ENCODE results near the gene WDR47.
"Not testable (repeated sequence)": the region's sequence is repeated elsewhere in the genome, so short reads cannot be mapped to it uniquely, and the experiment has no call there.

The WDR47 gene

GRCh38 chr1:108936170-108936569, 105.7 kb downstream of the WDR47 start:
- Histone ChIP-seq H2AFZ (ENCODE audit: low read depth, low read length) (no peak overlapping the region), H3K9me3 (ENCODE audit: insufficient read depth, low read length) (no peaks in the 10 kb centered on the region), H3K4me3 (ENCODE audit: low read length) (no peak overlapping the region), H3K27ac (ENCODE audit: low read length) (no peak overlapping the region), H3K4me1 (ENCODE audit: low read length) (no peaks in the 10 kb centered on the region), H3K9ac (ENCODE audit: low read length) (no peak overlapping the region), H4K20me1 (ENCODE audit: insufficient read depth, low read length) (no peaks in the 10 kb centered on the region), H3K27me3 (ENCODE audit: low read depth, low read length) (no peaks in the 10 kb centered on the region), H3K79me2 (ENCODE audit: low read length) (no peaks in the 10 kb centered on the region), H3K4me2 (ENCODE audit: low read length) (no peak overlapping the region), H3K36me3 (replicated peaks; ENCODE audit: low read depth, low read length) (peaks cover 25% of the 10 kb centered on the region)
- TF ChIP-seq EZH2phosphoT487 (IDR thresholded peaks at IDR 0.05; ENCODE audit: low read depth) (no peak), CTCF (IDR thresholded peaks at IDR 0.05; ENCODE audit: low read depth, low read length) (no peak)

GRCh38 chr1:108933944-108934343, 108.0 kb downstream of the WDR47 start:
- Histone ChIP-seq H3K36me3 (replicated peaks; ENCODE audit: low read depth, low read length) (peaks cover 23% of the 10 kb centered on the region), H3K27ac (ENCODE audit: low read length) (no peak overlapping the region), H3K4me3 (ENCODE audit: low read length) (no peak overlapping the region), H3K9me3 (ENCODE audit: insufficient read depth, low read length) (no peaks in the 10 kb centered on the region), H4K20me1 (ENCODE audit: insufficient read depth, low read length) (no peaks in the 10 kb centered on the region), H2AFZ (ENCODE audit: low read depth, low read length) (no peak overlapping the region), H3K79me2 (ENCODE audit: low read length) (no peaks in the 10 kb centered on the region), H3K4me2 (ENCODE audit: low read length) (no peak overlapping the region), H3K4me1 (ENCODE audit: low read length) (no peaks in the 10 kb centered on the region), H3K9ac (ENCODE audit: low read length) (no peak overlapping the region), H3K27me3 (ENCODE audit: low read depth, low read length) (no peaks in the 10 kb centered on the region)
- TF ChIP-seq EZH2phosphoT487 (IDR thresholded peaks at IDR 0.05; ENCODE audit: low read depth), result no peak
- TF ChIP-seq CTCF (IDR thresholded peaks at IDR 0.05; ENCODE audit: low read depth, low read length), result no peak

- Histone ChIP-seq H3K4me1 (ENCODE audit: low read length) (peaks cover 20% of the 10 kb centered on the region), H3K36me3 (replicated peaks; ENCODE audit: low read depth, low read length) (peaks cover 50% of the 10 kb centered on the region)
- H3K4me3 ChIP-seq (ENCODE audit: low read length); H3K9me3 ChIP-seq (ENCODE audit: insufficient read depth, low read length); H4K20me1 ChIP-seq (ENCODE audit: insufficient read depth, low read length); H3K79me2 ChIP-seq (ENCODE audit: low read length); H3K27me3 ChIP-seq (ENCODE audit: low read depth, low read length); H3K9ac ChIP-seq (ENCODE audit: low read length); H3K27ac ChIP-seq (ENCODE audit: low read length); H2AFZ ChIP-seq (ENCODE audit: low read depth, low read length); H3K4me2 ChIP-seq (ENCODE audit: low read length): not testable (repeated sequence)
Observed at GRCh38 chr1:108927565-108927964, 114.3 kb downstream of the WDR47 start.

GRCh38 chr1:108925920-108926319, 116.0 kb downstream of the WDR47 start:
- no peaks in the 10 kb centered on the region for H3K9me3 ChIP-seq (ENCODE audit: insufficient read depth, low read length)
- peak overlapping the region; percentile 41 for H3K27ac ChIP-seq (ENCODE audit: low read length)
- H3K4me3 ChIP-seq (ENCODE audit: low read length), result no peak overlapping the region
- H4K20me1 ChIP-seq (ENCODE audit: insufficient read depth, low read length), result no peaks in the 10 kb centered on the region
- peak overlapping the region; percentile 20 for H3K4me2 ChIP-seq (ENCODE audit: low read length)
- no peaks in the 10 kb centered on the region for H3K79me2 ChIP-seq (ENCODE audit: low read length)
- H3K9ac ChIP-seq (ENCODE audit: low read length), result no peak overlapping the region
- peaks cover 20% of the 10 kb centered on the region for H3K4me1 ChIP-seq (ENCODE audit: low read length)
- no peaks in the 10 kb centered on the region for H3K27me3 ChIP-seq (ENCODE audit: low read depth, low read length)
- peaks cover 45% of the 10 kb centered on the region for H3K36me3 ChIP-seq (replicated peaks; ENCODE audit: low read depth, low read length)
- no peak for TF ChIP-seq CTCF (IDR thresholded peaks at IDR 0.05; ENCODE audit: low read depth, low read length)
- TF ChIP-seq EZH2phosphoT487 (IDR thresholded peaks at IDR 0.05; ENCODE audit: low read depth), result no peak
- H2AFZ ChIP-seq (ENCODE audit: low read depth, low read length), result no peak overlapping the region
